HG03064 (cell line): Measurements from ENCODE around the gene GNA14.
"Not testable (repeated sequence)": the region's sequence is repeated elsewhere in the genome, so short reads cannot be mapped to it uniquely, and the experiment has no call there.

Source experiments
- ATAC-seq: cut with Tn5 transposase; IDR thresholded peaks from one replicate; pipeline ENCODE4 v1.9.1; 2021; ENCODE audit warnings: low read depth; ENCODE audit not compliant: unreplicated experiment

Gene GNA14

DNA sequence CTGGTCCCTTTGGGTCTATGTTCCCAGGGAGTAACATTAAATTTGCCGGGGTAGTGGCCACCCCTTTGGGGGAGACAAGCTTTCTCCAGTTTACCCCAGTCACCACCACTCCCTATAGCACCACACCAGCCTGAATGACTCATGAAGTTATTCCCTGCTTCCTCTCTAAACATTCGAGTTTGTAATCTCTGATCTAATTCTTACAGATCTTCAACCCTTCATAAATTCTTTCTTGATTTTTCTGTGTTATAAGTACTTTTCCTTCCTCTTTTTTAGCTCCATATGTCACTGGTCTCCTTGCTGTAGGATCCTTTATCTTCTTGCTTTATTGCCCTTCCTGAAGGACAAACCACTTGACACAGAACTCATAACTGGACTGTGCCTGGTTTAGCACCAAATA lies 55.6 kb downstream of the GNA14 start:
- ATAC-seq: no peak

GRCh38 chr9:77589046-77589795 lies 58.9 kb downstream of the GNA14 start:
- no peak for ATAC-seq

GRCh38 chr9:77588271-77588937 lies 59.7 kb downstream of the GNA14 start:
- ATAC-seq: no peak

- ATAC-seq: no peak
These were observed 60.3 kb downstream of the GNA14 start for GRCh38 chr9:77587851-77588250.

DNA sequence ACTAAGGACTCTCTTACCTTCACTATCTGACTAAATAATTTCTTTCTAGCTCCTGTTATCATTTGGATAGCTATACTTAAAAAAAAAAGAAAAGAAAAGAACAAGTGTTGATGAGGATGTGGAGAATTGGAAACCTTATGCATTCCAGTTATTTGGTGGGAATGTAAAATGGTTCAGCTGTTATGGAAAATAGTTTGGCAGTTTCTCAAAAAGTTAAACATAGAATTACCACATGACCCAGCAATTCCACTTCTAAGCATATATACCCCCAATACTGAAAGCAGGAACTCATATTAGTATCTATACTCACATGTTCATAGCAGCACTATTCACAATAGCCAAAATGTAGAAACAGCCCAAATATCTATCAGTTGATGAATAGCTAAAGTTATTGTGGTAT lies 61.1 kb downstream of the GNA14 start:
- no peak for ATAC-seq

- no peak for ATAC-seq
These were observed 61.5 kb downstream of the GNA14 start for GRCh38 chr9:77586591-77586990.

- ATAC-seq: no peak
These were observed 62.8 kb downstream of the GNA14 start for GRCh38 chr9:77585335-77585786.

DNA sequence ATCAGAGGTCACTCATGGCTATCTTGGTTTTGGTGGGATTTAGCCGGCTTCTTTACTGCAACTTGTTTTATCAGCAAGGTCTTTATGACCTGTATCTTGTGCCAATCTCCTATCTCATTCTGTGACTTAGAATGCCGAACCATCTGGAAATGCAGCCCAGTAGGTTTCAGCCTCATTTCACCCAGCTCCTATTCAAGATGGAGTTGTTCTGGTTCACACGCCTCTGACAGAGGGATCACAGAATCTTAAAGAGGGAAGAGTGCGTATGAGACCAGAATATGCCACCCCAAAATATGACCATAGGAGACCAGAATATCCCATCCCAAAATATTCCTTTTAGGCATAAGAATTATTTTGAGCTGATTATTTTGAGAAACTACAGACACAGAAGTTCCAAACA lies 63.2 kb downstream of the GNA14 start:
- not testable (repeated sequence) for ATAC-seq

GRCh38 chr9:77582961-77583576 lies 65.1 kb downstream of the GNA14 start:
- ATAC-seq: no peak

- ATAC-seq: no peak
These were observed 65.6 kb downstream of the GNA14 start for GRCh38 chr9:77582525-77582924.

DNA sequence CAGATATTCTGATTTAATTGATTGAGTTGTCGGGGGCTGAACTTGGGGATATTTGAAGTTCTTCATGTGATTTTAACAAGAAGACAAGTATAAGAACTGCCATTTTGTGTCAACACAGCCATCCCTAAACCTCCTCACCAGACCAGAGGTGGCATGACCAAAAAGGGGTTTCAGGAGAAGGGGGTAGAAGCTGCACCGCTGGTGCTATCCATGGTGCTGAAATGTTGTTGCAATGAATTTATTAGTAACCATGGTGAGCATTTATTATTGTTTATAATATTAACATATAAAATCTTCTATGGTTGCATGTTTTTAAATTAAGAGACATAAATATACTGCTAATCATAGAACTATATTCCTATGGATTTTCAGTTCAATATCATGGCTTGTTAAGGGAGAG lies 72.3 kb downstream of the GNA14 start:
- ATAC-seq: no peak

- ATAC-seq: no peak
These were observed 78.8 kb downstream of the GNA14 start for GRCh38 chr9:77569335-77569734.

DNA sequence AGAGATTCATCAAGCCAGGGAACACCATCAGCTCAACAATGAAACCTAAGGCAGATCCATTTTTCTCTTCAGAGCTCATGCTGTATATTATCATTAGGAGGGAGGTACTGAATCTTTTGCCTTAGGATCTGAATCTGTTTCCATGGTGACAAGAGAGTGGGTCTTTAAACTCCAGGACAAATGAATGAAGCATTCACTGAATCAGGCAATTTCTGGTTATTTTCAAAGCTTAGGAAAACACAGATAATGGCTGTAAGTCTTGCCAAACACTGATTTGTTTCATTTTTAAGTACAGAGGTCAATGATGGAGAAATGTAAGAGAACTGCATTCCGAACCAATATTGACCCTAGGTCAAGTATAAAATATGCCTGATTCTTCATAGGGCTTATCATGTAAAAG lies 84.9 kb downstream of the GNA14 start:
- no peak for ATAC-seq

DNA sequence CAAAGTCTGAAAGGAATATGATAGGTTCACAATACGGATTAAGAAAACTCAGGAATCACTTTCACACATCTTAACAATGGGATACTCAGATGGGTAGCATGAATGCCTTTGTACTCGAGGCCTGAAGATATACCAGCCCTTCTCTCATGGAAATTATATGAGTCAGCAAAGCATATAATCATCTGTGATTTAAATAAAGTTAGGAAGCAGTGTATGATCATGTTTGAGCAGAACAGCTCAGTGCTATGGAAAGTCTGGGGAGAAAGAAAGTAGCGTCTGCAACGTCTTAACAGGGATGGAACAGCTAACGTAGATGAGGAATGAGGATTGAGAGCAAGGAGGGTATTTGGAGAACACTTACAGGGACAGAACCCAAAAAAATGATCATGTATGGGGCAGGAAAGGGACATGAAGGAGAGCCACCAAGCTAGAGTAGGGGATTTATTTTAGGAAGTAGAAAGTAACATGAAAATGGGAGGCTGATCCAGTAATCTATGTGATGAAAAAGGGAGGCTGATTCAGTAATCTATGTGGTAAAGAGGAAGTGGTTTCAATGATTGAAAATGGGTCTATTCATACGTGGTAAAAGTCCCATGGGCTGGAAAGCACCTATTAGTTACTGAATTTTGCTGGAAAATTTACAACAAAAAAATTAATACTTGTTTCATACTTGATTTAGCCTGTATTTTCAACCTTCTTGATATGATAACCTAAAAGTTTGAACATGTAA lies 85.9 kb downstream of the GNA14 start:
- no peak for ATAC-seq

- ATAC-seq: no peak
These were observed 86.6 kb downstream of the GNA14 start for GRCh38 chr9:77561331-77562018.

GRCh38 chr9:77556396-77556795 lies 91.7 kb downstream of the GNA14 start:
- ATAC-seq: no peak

- ATAC-seq: no peak
These were observed 93.5 kb downstream of the GNA14 start for GRCh38 chr9:77554586-77555105.

DNA sequence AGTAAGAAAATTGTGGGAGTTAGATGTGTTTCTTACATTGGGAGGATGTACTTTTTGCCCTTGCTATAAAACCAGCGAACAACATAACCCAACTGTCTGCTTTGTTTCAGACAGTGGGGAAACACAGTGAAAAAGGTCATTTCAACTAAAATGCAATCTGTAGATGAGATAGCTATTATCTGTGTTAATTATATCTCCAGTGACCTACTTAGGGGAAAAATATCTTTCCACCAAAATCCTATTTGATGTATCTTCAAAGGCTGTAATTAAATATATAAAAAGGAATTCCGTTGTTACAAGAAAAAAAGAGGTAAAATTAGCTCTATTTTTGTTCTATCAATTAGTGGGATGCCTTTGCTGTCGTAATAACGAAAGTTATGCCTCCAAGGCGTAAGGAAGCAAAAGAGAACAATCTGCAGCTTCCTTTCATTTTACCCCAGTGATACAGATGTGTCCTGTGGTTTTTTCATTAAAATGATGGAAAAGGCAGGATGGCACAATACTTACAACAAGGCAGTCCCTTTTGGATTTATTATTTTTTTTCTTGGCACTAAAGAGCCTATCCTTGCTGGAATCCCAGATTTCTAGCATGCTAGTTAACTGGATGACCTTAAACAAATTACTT lies 100.9 kb downstream of the GNA14 start:
- no peak for ATAC-seq

DNA sequence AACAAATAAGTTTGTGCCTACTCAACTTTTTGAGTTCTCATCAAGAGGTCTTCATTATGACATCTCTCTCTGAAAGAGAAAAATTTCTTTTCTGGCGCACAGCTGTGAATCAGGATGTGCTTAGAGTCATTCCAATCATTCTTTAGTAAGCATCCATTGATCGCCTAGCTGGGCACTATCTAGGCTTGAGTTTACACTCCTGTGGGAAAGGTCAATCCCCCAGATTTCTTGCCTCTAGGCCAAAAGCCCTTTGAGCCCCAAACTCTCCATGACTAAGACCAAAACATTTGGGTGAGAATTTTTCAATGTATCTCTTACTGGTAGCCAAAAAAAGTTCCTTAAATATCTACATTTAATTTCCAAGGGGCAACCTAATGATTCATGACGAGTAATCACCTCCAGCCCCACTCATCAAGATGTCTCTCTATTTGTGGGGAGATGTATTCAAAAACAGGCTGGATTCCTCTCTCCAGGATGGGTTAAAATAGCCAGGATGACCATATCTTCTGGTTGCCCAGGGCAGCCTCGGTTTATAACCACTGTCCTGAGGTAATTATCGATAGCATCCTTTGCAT lies 101.7 kb downstream of the GNA14 start:
- no peak for ATAC-seq
